Nephron progenitor cell (in vitro differentiated cells): Measurements from ENCODE around the gene MEN1.
"Not testable (repeated sequence)": the region's sequence is repeated elsewhere in the genome, so short reads cannot be mapped to it uniquely, and the experiment has no call there.

Source experiments
- DNase-seq: peaks from one replicate; pipeline ENCODE4 v3.0.0; 2021
- H3K27ac Mint-ChIP-seq: 2 replicates; pipeline ENCODE4 v1.8.0; 2021; ENCODE audit warnings: mild to moderate bottlenecking, moderate library complexity, mixed read lengths
- H3K27me3 Mint-ChIP-seq: 2 replicates; pipeline ENCODE4 v1.8.0; 2021; ENCODE audit warnings: mild to moderate bottlenecking, low read depth, mixed read lengths; ENCODE audit not compliant: poor library complexity
- H3K36me3 Mint-ChIP-seq: 2 replicates; pipeline ENCODE4 v1.8.0; 2021; ENCODE audit warnings: low read depth, mixed read lengths
- H3K4me1 Mint-ChIP-seq: 2 replicates; pipeline ENCODE4 v1.8.0; 2021; ENCODE audit warnings: mixed read lengths
- H3K4me3 Mint-ChIP-seq: 2 replicates; pipeline ENCODE4 v1.8.0; 2021; ENCODE audit warnings: mild to moderate bottlenecking, moderate library complexity, mixed read lengths
- H3K9me3 Mint-ChIP-seq: 2 replicates; pipeline ENCODE4 v1.8.0; 2021; ENCODE audit warnings: mild to moderate bottlenecking, moderate library complexity, mixed read lengths
- CTCF ChIP-seq: fragments of 200-600 bp; sonication (generic); IDR thresholded peaks from 2 replicates; pipeline ENCODE4 v1.5.0; 2021; ENCODE audit warnings: antibody characterized with exemption

The MEN1 gene

GRCh38 chr11:64817476-64817875 is 7.1 kb upstream of the MEN1 start:
- no peak for DNase-seq
- Mint-ChIP-seq H3K9me3 (no peaks in the 10 kb centered on the region), H3K36me3 (no peaks in the 10 kb centered on the region), H3K4me3 (no peak overlapping the region), H3K27me3 (peaks cover 5% of the 10 kb centered on the region), H3K4me1 (peaks cover 11% of the 10 kb centered on the region), H3K27ac (no peak overlapping the region)
- no peak for TF ChIP-seq CTCF

- not testable (repeated sequence) for DNase-seq, H3K9me3 Mint-ChIP-seq, H3K27ac Mint-ChIP-seq, H3K4me3 Mint-ChIP-seq, H3K36me3 Mint-ChIP-seq, H3K27me3 Mint-ChIP-seq
- H3K4me1 Mint-ChIP-seq, result peaks cover 16% of the 10 kb centered on the region
These were observed 5.1 kb upstream of the MEN1 start for GRCh38 chr11:64815433-64815832.

- Mint-ChIP-seq H3K9me3 (no peaks in the 10 kb centered on the region), H3K27me3 (peaks cover 9% of the 10 kb centered on the region), H3K36me3 (no peaks in the 10 kb centered on the region), H3K4me3 (no peak overlapping the region), H3K4me1 (peaks cover 18% of the 10 kb centered on the region), H3K27ac (no peak overlapping the region)
- TF ChIP-seq CTCF, result no peak
- no peak for DNase-seq
These were observed 4.4 kb upstream of the MEN1 start for GRCh38 chr11:64814712-64815187.

GRCh38 chr11:64813826-64814225 is 3.5 kb upstream of the MEN1 start:
- no peak for TF ChIP-seq CTCF
- Mint-ChIP-seq H3K4me3 (no peak overlapping the region), H3K4me1 (peaks cover 26% of the 10 kb centered on the region), H3K36me3 (no peaks in the 10 kb centered on the region), H3K9me3 (no peaks in the 10 kb centered on the region), H3K27me3 (peaks cover 9% of the 10 kb centered on the region), H3K27ac (no peak overlapping the region)
- DNase-seq, result no peak

GRCh38 chr11:64810891-64811272 is 531 bp upstream of the MEN1 start:
- no peak for TF ChIP-seq CTCF
- Mint-ChIP-seq H3K4me3 (peak overlapping the region; percentile 92), H3K36me3 (peaks cover 21% of the 10 kb centered on the region), H3K27ac (peak overlapping the region; percentile 32), H3K9me3 (no peaks in the 10 kb centered on the region), H3K4me1 (peaks cover 31% of the 10 kb centered on the region), H3K27me3 (peaks cover 7% of the 10 kb centered on the region)
- DNase-seq, result no peak

- H3K4me3 Mint-ChIP-seq, result peak overlapping the region; percentile 92
- peaks cover 29% of the 10 kb centered on the region for H3K4me1 Mint-ChIP-seq
- no peak for TF ChIP-seq CTCF
- no peaks in the 10 kb centered on the region for H3K9me3 Mint-ChIP-seq
- peak; percentile 71 for DNase-seq
- H3K27ac Mint-ChIP-seq, result no peak overlapping the region
- H3K27me3 Mint-ChIP-seq, result peaks cover 4% of the 10 kb centered on the region
- peaks cover 27% of the 10 kb centered on the region for H3K36me3 Mint-ChIP-seq
These were observed 540 bp downstream of the MEN1 start for GRCh38 chr11:64809781-64810241.
